ENCODE data around the gene MZF1. TPM values are rescaled to one million over a fixed set of nuclear protein-coding genes. Genes with fewer than 3 reads are reported as not detected.

MZF1 gene
- total and polyA plus RNA-seq, 3 donors from 2014 or later: 23.9 to 56.1 (median 55.8) TPM

- no peaks in the 10 kb centered on the region for H3K36me3 ChIP-seq (ENCODE audit: low read depth, missing control alignments)
- WGBS, 2 donors: 1% methylated on average over 20 of the region's 20 CpGs
- H3K27me3 ChIP-seq: no peaks in the 10 kb centered on the region
- DNase-seq: no peak
- intact Hi-C loops (cut with DNase I; ENCODE audit: low total_unique reads): no loop called here
- no peaks in the 10 kb centered on the region for H3K9me3 ChIP-seq
- peaks cover 7% of the 10 kb centered on the region for H3K4me1 ChIP-seq
- peak overlapping the region; percentile 51 to 82 for H3K4me3 ChIP-seq
- peak overlapping the region; percentile 36 to 86 for H3K27ac ChIP-seq
- TF ChIP-seq POLR2A (IDR thresholded peaks at IDR 0.05): no peak
- TF ChIP-seq CTCF (IDR thresholded peaks at IDR 0.05): no peak
Measured at GRCh38 chr19:58573658-58574164, 576 bp upstream of the MZF1 start.

GRCh38 chr19:58572026-58572817, 913 bp downstream of the MZF1 start:
- H3K4me1 ChIP-seq: peaks cover 7% of the 10 kb centered on the region
- H3K36me3 ChIP-seq (ENCODE audit: low read depth, missing control alignments): no peaks in the 10 kb centered on the region
- 27 to 34% methylated on average over 16 to 24 of the region's 24 CpGs for WGBS, 2 donors
- TF ChIP-seq CTCF (IDR thresholded peaks at IDR 0.05): no peak
- peak overlapping the region; percentile 86 to 99 for H3K27ac ChIP-seq
- H3K4me3 ChIP-seq: peak overlapping the region; percentile 51 to 82
- H3K9me3 ChIP-seq: no peaks in the 10 kb centered on the region
- H3K27me3 ChIP-seq: no peaks in the 10 kb centered on the region
- no peak for DNase-seq
- intact Hi-C loops (cut with DNase I; ENCODE audit: low total_unique reads): no loop called here

GRCh38 chr19:58571575-58571947, 1.6 kb downstream of the MZF1 start:
- no peaks in the 10 kb centered on the region for H3K36me3 ChIP-seq (ENCODE audit: low read depth, missing control alignments)
- no peak overlapping the region for H3K27ac ChIP-seq
- H3K4me1 ChIP-seq: peaks cover 7% of the 10 kb centered on the region
- H3K4me3 ChIP-seq: no peak overlapping the region
- no peaks in the 10 kb centered on the region for H3K9me3 ChIP-seq
- 77 to 78% methylated on average over 8 of the region's 8 CpGs for WGBS, 2 donors
- DNase-seq: no peak
- H3K27me3 ChIP-seq: no peaks in the 10 kb centered on the region
- intact Hi-C loops (cut with DNase I; ENCODE audit: low total_unique reads): no loop called here
- TF ChIP-seq CTCF (IDR thresholded peaks at IDR 0.05) (no peak), POLR2A (IDR thresholded peaks at IDR 0.05) (no peak)

GRCh38 chr19:58570770-58571574, 2.2 kb downstream of the MZF1 start:
- TF ChIP-seq CTCF (IDR thresholded peaks at IDR 0.05): no peak
- WGBS, 2 donors: 83 to 88% methylated on average over 12 to 25 of the region's 25 CpGs
- H3K4me3 ChIP-seq: no peak overlapping the region
- intact Hi-C loops (cut with DNase I; ENCODE audit: low total_unique reads): no loop called here
- H3K27me3 ChIP-seq: no peaks in the 10 kb centered on the region
- H3K27ac ChIP-seq: no peak overlapping the region
- no peaks in the 10 kb centered on the region for H3K9me3 ChIP-seq
- DNase-seq: no peak
- no peaks in the 10 kb centered on the region for H3K36me3 ChIP-seq (ENCODE audit: low read depth, missing control alignments)
- peaks cover 7% of the 10 kb centered on the region for H3K4me1 ChIP-seq
